GM23248 (cell line): Measurements from ENCODE around the gene FAAH2. TPM values are rescaled to one million over a fixed set of nuclear protein-coding genes. Genes with fewer than 3 reads are reported as not detected.

ENCODE experiments used
- DNase-seq: peaks from one replicate; pipeline ENCODE4 v3.0.0-alpha.2; 2015
- H2AFZ ChIP-seq: fragments of 200-600 bp; sonication (generic); 2 replicates; pipeline ENCODE4 v1.6.1; 2016; ENCODE audit warnings: antibody characterized with exemption
- H3F3A ChIP-seq: fragments of 200-600 bp; sonication (generic); 2 replicates; pipeline ENCODE4 v1.6.1; 2016; ENCODE audit warnings: mild to moderate bottlenecking, antibody characterized with exemption, mixed run types; ENCODE audit not compliant: insufficient read depth
- H3K27ac ChIP-seq: fragments of 200-600 bp; sonication (generic); 2 replicates; pipeline ENCODE4 v1.5.1; 2016; ENCODE audit warnings: mild to moderate bottlenecking
- H3K27me3 ChIP-seq: fragments of 200-600 bp; sonication (generic); replicated peaks from 2 replicates; pipeline ENCODE4 v1.6.1; 2016; ENCODE audit warnings: mild to moderate bottlenecking; ENCODE audit not compliant: insufficient read depth
- H3K36me3 ChIP-seq: fragments of 200-600 bp; sonication (generic); 2 replicates; pipeline ENCODE4 v1.6.1; 2016; ENCODE audit warnings: low read depth, mild to moderate bottlenecking
- H3K4me1 ChIP-seq: fragments of 200-600 bp; sonication (generic); 2 replicates; pipeline ENCODE4 v1.6.1; 2016; ENCODE audit warnings: mild to moderate bottlenecking; ENCODE audit not compliant: insufficient read depth
- H3K4me2 ChIP-seq: fragments of 200-600 bp; sonication (generic); one replicate; pipeline ENCODE4 v1.6.1; 2016; ENCODE audit warnings: mild to moderate bottlenecking; ENCODE audit not compliant: unreplicated experiment
- H3K4me3 ChIP-seq: fragments of 200-600 bp; sonication (generic); 2 replicates; pipeline ENCODE4 v1.5.1; 2016; ENCODE audit warnings: mild to moderate bottlenecking
- H3K79me2 ChIP-seq: fragments of 200-600 bp; sonication (generic); 2 replicates; pipeline ENCODE4 v1.6.1; 2016; ENCODE audit warnings: mild to moderate bottlenecking; ENCODE audit not compliant: insufficient read depth
- H3K9ac ChIP-seq: fragments of 200-600 bp; sonication (generic); 2 replicates; pipeline ENCODE4 v1.6.1; 2016; ENCODE audit warnings: mild to moderate bottlenecking
- H3K9me2 ChIP-seq: fragments of 200-600 bp; sonication (generic); 2 replicates; pipeline ENCODE4 v1.6.1; 2016; ENCODE audit warnings: mixed run types, mild to moderate bottlenecking, moderate library complexity; ENCODE audit not compliant: insufficient read depth
- H3K9me3 ChIP-seq: fragments of 200-600 bp; sonication (generic); one replicate; pipeline ENCODE4 v1.6.1; 2017; ENCODE audit warnings: low read depth
- H4K20me1 ChIP-seq: fragments of 200-600 bp; sonication (generic); 2 replicates; pipeline ENCODE4 v1.6.0; 2016; ENCODE audit not compliant: insufficient read depth
- EZH2 ChIP-seq: fragments of 200-600 bp; sonication (generic); IDR thresholded peaks from 2 replicates; pipeline ENCODE4 v1.6.1; 2018; ENCODE audit warnings: antibody characterized with exemption, mild to moderate bottlenecking; ENCODE audit not compliant: insufficient read depth, poor library complexity, severe bottlenecking
- EZH2phosphoT487 ChIP-seq: fragments of 200-600 bp; sonication (generic); IDR thresholded peaks from 2 replicates; pipeline ENCODE4 v1.6.1; 2018; ENCODE audit warnings: antibody characterized with exemption, moderate library complexity, mild to moderate bottlenecking, low read depth; ENCODE audit not compliant: insufficient read depth
- WGBS, 2 experiments: methylation state at CpG; one replicate each; pipeline ENCODE4 v1.1.6; 2015 to 2017; ENCODE audit warnings: low lambda C conversion rate in 2 of 2, low coverage in 1 of 2; ENCODE audit errors: missing lambda C conversion rate in 2 of 2; 5-methylcytosine and 5-hydroxymethylcytosine counted together
- in situ Hi-C: fragments of 300-500 bp; cut with MboI; formaldehyde crosslinking; loops from 2 replicates; pipeline ENCODE4 v1.15.0; 2020
- polyA plus RNA-seq: library from polyadenylated mRNA; unstranded; fragments of >200 nt; fragmentation: Nextera tagmentation; extraction: Ambion mirVana; gene quantifications from 2 replicates; pipeline ENCODE4 v1.2.1, GENCODE V29; 2016
- total RNA-seq: library from RNA; depleted of rRNA; stranded (reverse); fragments of >200 nt; shearing (Covaris generic); gene quantifications from 2 replicates; pipeline ENCODE4 v1.2.3, GENCODE V29; 2014

Gene FAAH2
- total and polyA plus RNA-seq, 2 experiments from 2014 or later = 0.11 to 0.16 TPM

DNA sequence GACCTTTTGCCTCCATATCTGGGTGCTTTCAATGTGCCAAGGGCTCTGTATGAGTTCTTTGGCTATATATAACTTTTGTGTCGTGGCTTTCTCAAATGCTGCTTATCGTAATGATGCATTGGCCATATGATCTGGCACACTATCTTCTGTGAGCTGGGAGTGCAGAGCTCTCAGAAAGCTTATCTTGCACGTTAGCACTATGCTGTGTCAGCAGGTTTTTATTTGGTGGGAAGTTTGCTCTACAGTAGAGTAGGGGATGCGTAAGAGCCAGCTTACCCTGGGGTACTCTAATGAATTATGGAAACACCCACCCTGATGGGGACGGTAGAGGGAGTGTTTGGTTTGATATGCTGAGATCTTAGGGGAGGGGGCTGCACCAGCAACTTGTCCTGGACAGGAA is 119.6 kb downstream of the FAAH2 start:
- Histone ChIP-seq H3K4me2 (no peak overlapping the region), H3K9me3 (no peaks in the 10 kb centered on the region), H3K9ac (no peak overlapping the region), H3K9me2 (no peaks in the 10 kb centered on the region), H3K27ac (no peak overlapping the region), H3F3A (no peaks in the 10 kb centered on the region), H3K4me1 (no peaks in the 10 kb centered on the region), H3K27me3 (no peaks in the 10 kb centered on the region), H4K20me1 (no peaks in the 10 kb centered on the region), H2AFZ (no peak overlapping the region), H3K4me3 (no peak overlapping the region), H3K36me3 (no peaks in the 10 kb centered on the region), H3K79me2 (no peaks in the 10 kb centered on the region)
- no peak for DNase-seq
- WGBS, 2 experiments = 15% methylated on average over 5 of the region's 5 CpGs
- in situ Hi-C loops = no loop called here
- TF ChIP-seq EZH2 (no peak), EZH2phosphoT487 (no peak)

DNA sequence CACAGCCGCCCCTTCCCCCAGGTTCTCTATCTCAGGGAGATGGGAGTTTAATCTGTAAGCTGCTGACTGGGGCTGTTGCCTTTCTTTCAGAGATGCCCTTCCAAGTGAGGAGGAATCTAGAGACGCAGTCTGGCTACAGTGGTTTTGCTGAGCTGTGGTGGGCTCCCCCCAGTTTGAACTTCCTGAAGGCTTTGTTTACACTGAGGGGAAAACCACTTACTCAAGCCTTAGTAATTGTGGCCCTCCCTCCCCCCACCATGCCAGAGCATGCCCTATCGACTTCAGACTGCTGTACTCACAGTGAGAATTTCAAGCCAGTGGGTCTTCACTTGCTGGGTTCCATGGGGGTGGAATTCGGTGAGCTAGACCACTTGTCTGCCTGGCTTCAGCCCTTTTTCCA is 131.3 kb downstream of the FAAH2 start:
- no peaks in the 10 kb centered on the region for H3K79me2 ChIP-seq
- H3K4me2 ChIP-seq = no peak overlapping the region
- H3F3A ChIP-seq = no peaks in the 10 kb centered on the region
- no peaks in the 10 kb centered on the region for H3K36me3 ChIP-seq
- no peak overlapping the region for H2AFZ ChIP-seq
- in situ Hi-C loops = no loop called here
- 23 to 33% methylated on average over 3 to 4 of the region's 4 CpGs for WGBS, 2 experiments
- no peaks in the 10 kb centered on the region for H3K4me1 ChIP-seq
- DNase-seq = no peak
- H3K4me3 ChIP-seq = no peak overlapping the region
- TF ChIP-seq EZH2 (no peak), EZH2phosphoT487 (no peak)
- no peak overlapping the region for H3K9ac ChIP-seq
- H3K27me3 ChIP-seq = no peaks in the 10 kb centered on the region
- H3K9me3 ChIP-seq = no peaks in the 10 kb centered on the region
- no peaks in the 10 kb centered on the region for H3K9me2 ChIP-seq
- H3K27ac ChIP-seq = no peak overlapping the region
- no peaks in the 10 kb centered on the region for H4K20me1 ChIP-seq

GRCh38 chrX:57422289-57422688 is 135.8 kb downstream of the FAAH2 start:
- Histone ChIP-seq H4K20me1 (no peaks in the 10 kb centered on the region), H3K27me3 (no peaks in the 10 kb centered on the region), H2AFZ (no peak overlapping the region), H3K9me3 (no peaks in the 10 kb centered on the region), H3K9me2 (no peaks in the 10 kb centered on the region), H3K36me3 (no peaks in the 10 kb centered on the region), H3K9ac (no peak overlapping the region), H3K4me2 (no peak overlapping the region), H3K27ac (no peak overlapping the region), H3K4me1 (no peaks in the 10 kb centered on the region), H3K79me2 (no peaks in the 10 kb centered on the region), H3K4me3 (no peak overlapping the region), H3F3A (no peaks in the 10 kb centered on the region)
- TF ChIP-seq EZH2phosphoT487 (no peak), EZH2 (no peak)
- no peak for DNase-seq
- WGBS, 2 experiments = 4 to 18% methylated on average over 2 of the region's 2 CpGs
- in situ Hi-C loops = no loop called here

DNA sequence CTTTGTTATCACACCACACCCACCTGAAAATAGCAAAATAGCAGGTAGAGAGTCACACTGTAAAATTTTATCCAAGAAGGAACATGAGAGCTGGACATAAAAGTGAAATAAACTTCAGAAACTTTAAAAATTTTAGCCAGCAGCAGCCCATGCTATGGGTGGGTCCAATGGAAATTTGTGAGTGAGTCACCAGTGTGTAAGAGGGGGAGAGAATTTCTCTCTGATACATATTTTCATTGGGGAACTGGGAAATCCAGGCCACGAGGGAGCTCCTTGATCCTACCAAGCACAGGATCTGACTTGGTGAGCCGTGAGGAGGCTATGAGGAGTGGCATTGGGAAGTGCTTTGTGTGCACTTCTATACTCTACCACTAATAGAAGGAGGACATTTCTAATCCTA is 136.3 kb downstream of the FAAH2 start:
- H3K27ac ChIP-seq = no peak overlapping the region
- no peaks in the 10 kb centered on the region for H3K9me2 ChIP-seq
- no peak overlapping the region for H3K9ac ChIP-seq
- no peaks in the 10 kb centered on the region for H3K9me3 ChIP-seq
- no peaks in the 10 kb centered on the region for H3K79me2 ChIP-seq
- no peaks in the 10 kb centered on the region for H3K4me1 ChIP-seq
- no peaks in the 10 kb centered on the region for H3K36me3 ChIP-seq
- no peak overlapping the region for H3K4me2 ChIP-seq
- in situ Hi-C loops = no loop called here
- TF ChIP-seq EZH2 (no peak), EZH2phosphoT487 (no peak)
- H2AFZ ChIP-seq = no peak overlapping the region
- H4K20me1 ChIP-seq = no peaks in the 10 kb centered on the region
- 20 to 29% methylated on average over 1 to 2 of the region's 2 CpGs for WGBS, 2 experiments
- H3K27me3 ChIP-seq = no peaks in the 10 kb centered on the region
- no peak overlapping the region for H3K4me3 ChIP-seq
- no peaks in the 10 kb centered on the region for H3F3A ChIP-seq
- DNase-seq = no peak

- Histone ChIP-seq H4K20me1 (no peaks in the 10 kb centered on the region), H3K79me2 (no peaks in the 10 kb centered on the region), H3K9ac (no peak overlapping the region), H3K4me3 (no peak overlapping the region), H3K9me3 (no peaks in the 10 kb centered on the region), H3K4me2 (no peak overlapping the region), H3K27me3 (no peaks in the 10 kb centered on the region), H3F3A (no peaks in the 10 kb centered on the region), H3K27ac (no peak overlapping the region), H3K9me2 (no peaks in the 10 kb centered on the region), H3K36me3 (no peaks in the 10 kb centered on the region), H3K4me1 (no peaks in the 10 kb centered on the region), H2AFZ (no peak overlapping the region)
- in situ Hi-C loops = no loop called here
- WGBS, 2 experiments = 15 to 18% methylated on average over 4 to 5 of the region's 5 CpGs
- DNase-seq = no peak
- no peak for TF ChIP-seq EZH2
- no peak for TF ChIP-seq EZH2phosphoT487
Observed at GRCh38 chrX:57445076-57445475, 158.6 kb downstream of the FAAH2 start.
